ENCODE data around the gene STK4.

Gene STK4

GRCh38 chr20:44966030-44966961 lies at the start of gene STK4:
STK4 (plus strand) TSS chr20:44966512; CDS start chr20:44966569, 57 bp downstream.
- peak; percentile 91 to 95 for DNase-seq (ENCODE audit: low spot score in 2 of 2)
- H3K4me3 Mint-ChIP-seq = peak within 1 kb of the TSS; percentile 94
- ATAC-seq (ENCODE audit: low read depth) = peak; percentile 78
- peaks cover 44% of the 10 kb centered on the region for H3K4me1 Mint-ChIP-seq
- H3K9me3 Mint-ChIP-seq = no peaks in the 10 kb centered on the region
- H3K36me3 Mint-ChIP-seq = peaks cover 7% of the 10 kb centered on the region
- no peaks in the 10 kb centered on the region for H3K27me3 Mint-ChIP-seq
- H3K27ac Mint-ChIP-seq = peak within 1 kb of the TSS; percentile 98

- no peak overlapping the region for H3K27ac Mint-ChIP-seq
- H3K4me3 Mint-ChIP-seq = no peak overlapping the region
- H3K36me3 Mint-ChIP-seq = peaks cover 12% of the 10 kb centered on the region
- DNase-seq (ENCODE audit: low spot score in 2 of 2) (no peak), ATAC-seq (ENCODE audit: low read depth) (no peak)
- H3K4me1 Mint-ChIP-seq = no peaks in the 10 kb centered on the region
- no peaks in the 10 kb centered on the region for H3K9me3 Mint-ChIP-seq
- no peaks in the 10 kb centered on the region for H3K27me3 Mint-ChIP-seq
Observed at GRCh38 chr20:44916586-44916985, 49.7 kb upstream of the STK4 start.

- H3K4me3 Mint-ChIP-seq = no peak overlapping the region
- DNase-seq (ENCODE audit: low spot score in 2 of 2) = no peak
Observed at GRCh38 chr20:44917399-44917798, 48.9 kb upstream of the STK4 start.

GRCh38 chr20:44918342-44918741 lies 48.0 kb upstream of the STK4 start:
- ATAC-seq (ENCODE audit: low read depth) = no peak

More at GRCh38 chr20:44917399-44917798, 48.9 kb upstream of the STK4 start:
- no peak for ATAC-seq (ENCODE audit: low read depth)
- Mint-ChIP-seq H3K36me3 (peaks cover 14% of the 10 kb centered on the region), H3K9me3 (no peaks in the 10 kb centered on the region), H3K4me1 (no peaks in the 10 kb centered on the region), H3K27ac (no peak overlapping the region), H3K27me3 (no peaks in the 10 kb centered on the region)

GRCh38 chr20:44918761-44919160 lies 47.6 kb upstream of the STK4 start:
- no peak for ATAC-seq (ENCODE audit: low read depth)
- Mint-ChIP-seq H3K27ac (no peak overlapping the region), H3K36me3 (peaks cover 18% of the 10 kb centered on the region), H3K9me3 (no peaks in the 10 kb centered on the region), H3K4me3 (no peak overlapping the region), H3K4me1 (no peaks in the 10 kb centered on the region), H3K27me3 (no peaks in the 10 kb centered on the region)
- no peak for DNase-seq (ENCODE audit: low spot score in 2 of 2)

More at GRCh38 chr20:44918342-44918741, 48.0 kb upstream of the STK4 start:
- H3K27ac Mint-ChIP-seq = no peak overlapping the region
- peaks cover 17% of the 10 kb centered on the region for H3K36me3 Mint-ChIP-seq
- no peak overlapping the region for H3K4me3 Mint-ChIP-seq
- H3K27me3 Mint-ChIP-seq = no peaks in the 10 kb centered on the region
- H3K9me3 Mint-ChIP-seq = no peaks in the 10 kb centered on the region
- DNase-seq (ENCODE audit: low spot score in 2 of 2) = no peak
- no peaks in the 10 kb centered on the region for H3K4me1 Mint-ChIP-seq

- no peaks in the 10 kb centered on the region for H3K9me3 Mint-ChIP-seq
- DNase-seq (ENCODE audit: low spot score in 2 of 2) (no peak), ATAC-seq (ENCODE audit: low read depth) (no peak)
- H3K27ac Mint-ChIP-seq = no peak overlapping the region
- H3K27me3 Mint-ChIP-seq = no peaks in the 10 kb centered on the region
- H3K36me3 Mint-ChIP-seq = peaks cover 23% of the 10 kb centered on the region
- no peaks in the 10 kb centered on the region for H3K4me1 Mint-ChIP-seq
- H3K4me3 Mint-ChIP-seq = no peak overlapping the region
Observed at GRCh38 chr20:44921447-44921846, 44.9 kb upstream of the STK4 start.

GRCh38 chr20:44924541-44924940 lies 41.8 kb upstream of the STK4 start:
- ATAC-seq (ENCODE audit: low read depth) (no peak), DNase-seq (ENCODE audit: low spot score in 2 of 2) (no peak)
- Mint-ChIP-seq H3K9me3 (no peaks in the 10 kb centered on the region), H3K27ac (no peak overlapping the region), H3K36me3 (peaks cover 17% of the 10 kb centered on the region), H3K4me1 (no peaks in the 10 kb centered on the region), H3K4me3 (no peak overlapping the region), H3K27me3 (no peaks in the 10 kb centered on the region)

- no peak for DNase-seq (ENCODE audit: low spot score in 2 of 2)
- ATAC-seq (ENCODE audit: low read depth) = no peak
- Mint-ChIP-seq H3K36me3 (peaks cover 31% of the 10 kb centered on the region), H3K4me1 (no peaks in the 10 kb centered on the region), H3K9me3 (no peaks in the 10 kb centered on the region), H3K4me3 (no peak overlapping the region), H3K27me3 (no peaks in the 10 kb centered on the region), H3K27ac (no peak overlapping the region)
Observed at GRCh38 chr20:44928595-44928994, 37.7 kb upstream of the STK4 start.

- H3K9me3 Mint-ChIP-seq = no peaks in the 10 kb centered on the region
- H3K36me3 Mint-ChIP-seq = peaks cover 20% of the 10 kb centered on the region
- no peaks in the 10 kb centered on the region for H3K27me3 Mint-ChIP-seq
- no peak overlapping the region for H3K27ac Mint-ChIP-seq
- no peaks in the 10 kb centered on the region for H3K4me1 Mint-ChIP-seq
- H3K4me3 Mint-ChIP-seq = no peak overlapping the region
- DNase-seq (ENCODE audit: low spot score in 2 of 2) (no peak), ATAC-seq (ENCODE audit: low read depth) (no peak)
Observed at GRCh38 chr20:44930517-44931168, 35.7 kb upstream of the STK4 start.

- H3K27ac Mint-ChIP-seq = no peak overlapping the region
Observed at GRCh38 chr20:44931911-44932310, 34.4 kb upstream of the STK4 start.

GRCh38 chr20:44932916-44933315 lies 33.4 kb upstream of the STK4 start:
- H3K27ac Mint-ChIP-seq = no peak overlapping the region
- no peak for DNase-seq (ENCODE audit: low spot score in 2 of 2)
- H3K4me3 Mint-ChIP-seq = no peak overlapping the region
- no peak for ATAC-seq (ENCODE audit: low read depth)
- no peaks in the 10 kb centered on the region for H3K9me3 Mint-ChIP-seq
- no peaks in the 10 kb centered on the region for H3K4me1 Mint-ChIP-seq
- H3K36me3 Mint-ChIP-seq = peaks cover 25% of the 10 kb centered on the region
- H3K27me3 Mint-ChIP-seq = no peaks in the 10 kb centered on the region

More at GRCh38 chr20:44931911-44932310, 34.4 kb upstream of the STK4 start:
- DNase-seq (ENCODE audit: low spot score in 2 of 2) (no peak), ATAC-seq (ENCODE audit: low read depth) (no peak)
- no peaks in the 10 kb centered on the region for H3K27me3 Mint-ChIP-seq
- no peak overlapping the region for H3K4me3 Mint-ChIP-seq
- H3K9me3 Mint-ChIP-seq = no peaks in the 10 kb centered on the region
- peaks cover 23% of the 10 kb centered on the region for H3K36me3 Mint-ChIP-seq
- H3K4me1 Mint-ChIP-seq = no peaks in the 10 kb centered on the region

GRCh38 chr20:44936510-44936909 lies 29.8 kb upstream of the STK4 start:
- Mint-ChIP-seq H3K27me3 (no peaks in the 10 kb centered on the region), H3K4me3 (no peak overlapping the region), H3K9me3 (no peaks in the 10 kb centered on the region), H3K27ac (no peak overlapping the region), H3K4me1 (peaks cover 7% of the 10 kb centered on the region), H3K36me3 (peaks cover 27% of the 10 kb centered on the region)
- ATAC-seq (ENCODE audit: low read depth) (no peak), DNase-seq (ENCODE audit: low spot score in 2 of 2) (no peak)

GRCh38 chr20:44938637-44939036 lies 27.7 kb upstream of the STK4 start:
- Mint-ChIP-seq H3K27ac (peak overlapping the region; percentile 39), H3K4me1 (peaks cover 7% of the 10 kb centered on the region), H3K4me3 (no peak overlapping the region), H3K9me3 (no peaks in the 10 kb centered on the region), H3K36me3 (peaks cover 30% of the 10 kb centered on the region), H3K27me3 (no peaks in the 10 kb centered on the region)
- DNase-seq (ENCODE audit: low spot score in 2 of 2) (no peak), ATAC-seq (ENCODE audit: low read depth) (no peak)

GRCh38 chr20:44941120-44941691 lies 25.1 kb upstream of the STK4 start:
- H3K9me3 Mint-ChIP-seq = no peaks in the 10 kb centered on the region
- peaks cover 7% of the 10 kb centered on the region for H3K4me1 Mint-ChIP-seq
- DNase-seq (ENCODE audit: low spot score in 2 of 2) = no peak
- H3K27me3 Mint-ChIP-seq = no peaks in the 10 kb centered on the region
- no peak overlapping the region for H3K4me3 Mint-ChIP-seq
- peak overlapping the region; percentile 52 for H3K27ac Mint-ChIP-seq
- H3K36me3 Mint-ChIP-seq = peaks cover 38% of the 10 kb centered on the region
- ATAC-seq (ENCODE audit: low read depth) = no peak

Data from memory B cell (primary cell).